NCI-H2107 treated with DMSO at 0.1 percent for 48 hours (cell line): Measurements from ENCODE around the gene CELA2A.
"Not testable (repeated sequence)": the region's sequence is repeated elsewhere in the genome, so short reads cannot be mapped to it uniquely, and the experiment has no call there.

ENCODE experiments used
- DNase-seq: peaks from one replicate; lab custom pipeline; 2025; ENCODE audit not compliant: unreplicated experiment; lab: John Stamatoyannopoulos, UW

The CELA2A gene

DNA sequence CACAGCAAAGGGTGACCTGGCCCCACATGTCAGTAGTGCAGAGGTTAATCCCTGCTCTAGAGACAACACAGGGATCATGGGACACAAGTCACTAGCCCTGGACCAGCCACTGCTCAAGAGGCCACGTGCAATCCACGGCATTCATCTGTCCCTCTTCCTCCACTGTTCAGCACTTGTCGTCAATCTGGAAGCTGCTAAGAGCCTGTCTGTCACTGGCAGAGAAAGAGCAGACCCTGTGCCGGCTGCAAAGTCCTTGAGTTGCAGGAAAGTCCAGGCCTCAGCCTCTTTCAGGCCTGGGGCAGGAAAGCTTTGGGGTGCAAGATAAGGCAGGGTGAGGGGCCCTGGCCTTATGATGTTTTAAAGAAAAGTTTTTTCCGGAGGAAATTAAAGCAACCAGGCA, 36.1 kb downstream of the CELA2A start:
- no peak for DNase-seq

DNA sequence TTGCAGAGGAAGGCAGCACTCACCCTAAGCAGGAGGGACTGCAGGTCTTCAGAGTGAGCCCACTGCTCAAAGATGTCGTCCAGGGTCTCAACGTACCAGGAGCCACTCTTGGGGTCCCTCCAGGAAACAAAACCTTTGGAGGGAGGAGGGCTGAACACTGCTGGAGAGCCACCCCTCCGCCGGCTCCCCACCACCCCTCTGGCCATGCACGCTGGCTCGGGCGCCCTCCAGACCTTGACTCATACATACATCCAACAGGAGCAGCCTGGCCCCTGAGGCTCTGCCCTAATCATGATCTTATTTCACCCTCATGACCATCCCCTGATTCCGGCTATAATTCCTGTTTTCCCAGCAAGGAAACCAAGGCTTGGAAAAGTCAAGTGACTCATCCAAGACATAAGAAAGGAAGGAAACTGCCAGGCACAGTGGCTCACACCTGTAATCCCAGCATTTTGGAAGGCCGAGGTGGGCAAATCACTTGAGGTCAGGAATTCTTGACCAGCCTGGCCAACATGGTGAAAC, 37.4 kb downstream of the CELA2A start:
- DNase-seq: no peak

DNA sequence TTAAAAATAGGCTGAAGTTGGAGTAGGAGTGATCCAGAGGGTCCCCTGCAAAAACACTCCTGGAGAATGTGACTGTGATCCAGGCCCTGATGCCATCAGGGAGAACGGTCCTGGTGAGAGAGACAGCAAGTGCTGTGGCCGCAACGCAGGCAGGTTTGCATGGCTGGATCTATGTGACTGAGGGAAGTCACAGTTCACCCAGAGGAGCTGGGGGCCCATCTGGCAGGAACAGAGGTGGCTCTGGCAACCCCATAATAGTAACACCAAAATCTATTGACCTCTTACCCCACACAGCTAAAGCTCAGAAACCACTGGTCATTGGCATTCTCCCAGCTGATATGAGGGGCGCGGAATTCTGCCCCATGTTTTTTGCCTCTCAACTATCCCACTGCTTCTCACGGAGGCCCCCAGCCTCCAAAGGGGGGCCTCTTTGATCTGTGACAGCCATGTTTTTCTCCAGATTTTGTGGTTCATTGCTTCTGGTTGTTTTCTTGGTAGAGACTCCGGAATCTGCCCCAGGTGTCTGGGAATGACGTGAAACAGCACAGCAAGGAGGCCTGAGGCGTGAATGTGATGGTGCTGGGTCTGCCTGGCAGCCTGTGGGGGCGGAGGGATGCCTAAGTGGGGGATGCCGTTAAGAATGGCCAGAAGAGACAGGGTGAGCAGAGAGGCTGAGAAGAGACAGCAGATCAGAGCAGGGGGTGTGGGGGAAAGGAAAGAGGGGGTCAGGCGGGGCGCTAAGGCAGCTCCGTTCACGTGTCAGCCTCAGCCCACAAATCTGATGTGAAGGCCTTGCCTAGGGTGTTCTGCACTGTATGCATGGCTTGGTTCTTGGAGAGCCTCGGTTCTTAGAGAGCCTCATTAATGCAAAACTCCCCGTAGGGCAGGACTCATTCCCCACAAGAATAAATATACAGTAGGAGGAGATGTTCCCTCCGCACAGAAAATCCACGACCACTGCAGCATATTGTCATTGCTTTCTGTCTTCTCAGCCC, 43.9 kb downstream of the CELA2A start:
- no peak for DNase-seq

DNA sequence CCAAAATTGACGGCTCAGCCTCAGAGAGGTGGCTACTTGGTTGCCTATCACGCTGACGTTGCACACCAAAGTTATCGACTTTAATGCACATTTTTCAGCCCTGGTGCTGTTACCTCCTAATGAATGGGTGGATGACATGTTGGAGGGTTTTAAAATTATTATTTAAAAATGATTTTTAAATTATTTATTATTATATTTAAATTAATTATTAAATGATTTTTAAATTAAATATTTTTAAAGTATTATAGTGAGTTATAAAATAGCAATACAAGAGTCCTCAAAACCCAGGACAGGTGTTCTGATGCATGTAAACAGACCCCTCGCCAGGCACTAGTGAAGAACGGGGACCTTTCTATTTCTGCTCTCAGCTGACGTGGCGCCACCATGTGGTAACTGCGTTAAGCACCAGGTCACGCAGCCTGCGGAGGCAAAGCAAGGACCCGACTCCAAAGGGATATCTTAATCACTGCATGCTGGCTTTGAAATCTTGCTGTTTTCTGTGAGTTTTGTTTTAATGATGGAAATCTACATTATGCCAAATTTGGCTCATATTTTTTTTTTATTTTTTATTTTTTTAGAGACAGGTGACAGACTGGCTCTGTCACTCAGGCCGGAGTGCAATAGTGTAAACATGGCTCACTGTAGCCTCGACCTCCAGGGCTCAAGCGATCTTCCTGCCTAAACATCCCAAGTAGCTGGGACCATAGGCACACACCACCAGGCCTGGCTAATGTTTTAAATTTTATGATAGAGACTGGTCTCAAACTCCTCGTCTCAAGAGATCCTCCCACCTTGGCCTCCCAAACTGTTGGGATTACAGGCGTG, 44.9 kb downstream of the CELA2A start:
- peak; percentile 64 for DNase-seq

DNA sequence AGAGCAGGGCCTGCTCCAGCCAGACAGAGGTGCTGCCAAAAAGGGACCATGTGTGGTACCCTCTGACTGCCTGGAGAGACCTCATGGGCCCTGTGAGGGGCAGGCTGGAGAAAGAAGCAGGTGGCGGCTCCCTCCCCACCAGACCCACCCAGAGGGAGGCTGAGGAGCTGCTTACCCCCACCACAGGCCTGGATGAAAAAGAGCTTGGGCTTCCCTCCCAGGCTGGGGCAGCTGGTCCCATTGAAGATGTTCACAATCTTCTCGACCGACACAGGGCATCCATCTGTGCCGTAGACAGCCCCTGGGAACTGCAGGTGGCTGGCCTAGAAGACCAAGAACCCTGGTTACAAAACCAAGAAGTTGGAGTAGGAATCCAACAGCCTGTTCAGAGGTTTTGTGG, 47.9 kb downstream of the CELA2A start:
- no peak for DNase-seq

DNA sequence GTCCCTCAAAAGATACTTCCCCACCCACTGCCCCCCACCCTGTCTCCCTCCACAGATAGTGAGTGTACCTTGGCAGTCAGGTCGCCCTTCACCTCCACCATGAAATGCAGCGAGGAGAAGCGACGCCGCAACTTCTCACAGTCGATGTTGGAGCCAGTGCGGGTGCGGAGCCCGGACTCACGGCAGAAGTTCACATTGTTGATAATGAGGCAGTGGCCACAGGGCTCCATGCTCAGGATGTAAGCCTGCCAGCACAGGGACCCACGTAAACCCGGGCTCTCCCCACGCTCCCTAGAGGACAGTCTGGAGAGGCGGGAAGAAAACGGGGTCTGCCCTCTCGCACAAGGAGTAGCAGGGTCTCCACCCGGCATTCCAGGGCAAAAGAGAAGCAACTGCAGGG, 50.3 kb downstream of the CELA2A start:
- DNase-seq: no peak

DNA sequence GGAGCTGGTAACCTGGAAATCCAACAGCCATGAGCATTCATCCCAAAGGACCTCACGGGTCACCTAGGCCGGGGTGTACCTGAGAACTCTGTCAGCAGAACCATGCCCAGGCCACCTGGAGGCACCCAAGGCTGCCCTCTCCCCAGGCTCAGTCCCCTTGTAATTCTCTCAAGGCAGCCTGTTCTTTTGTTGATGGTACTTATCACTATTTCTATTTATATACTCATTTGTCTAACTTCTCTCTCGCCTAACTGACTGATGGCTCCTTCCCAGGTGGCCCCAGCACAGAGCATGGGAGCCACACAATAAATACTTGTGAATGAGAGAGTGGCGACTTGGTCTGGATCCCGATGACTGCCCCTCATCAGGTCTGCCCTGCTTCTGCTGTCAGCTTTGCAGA, 50.7 kb downstream of the CELA2A start:
- DNase-seq: no peak

DNA sequence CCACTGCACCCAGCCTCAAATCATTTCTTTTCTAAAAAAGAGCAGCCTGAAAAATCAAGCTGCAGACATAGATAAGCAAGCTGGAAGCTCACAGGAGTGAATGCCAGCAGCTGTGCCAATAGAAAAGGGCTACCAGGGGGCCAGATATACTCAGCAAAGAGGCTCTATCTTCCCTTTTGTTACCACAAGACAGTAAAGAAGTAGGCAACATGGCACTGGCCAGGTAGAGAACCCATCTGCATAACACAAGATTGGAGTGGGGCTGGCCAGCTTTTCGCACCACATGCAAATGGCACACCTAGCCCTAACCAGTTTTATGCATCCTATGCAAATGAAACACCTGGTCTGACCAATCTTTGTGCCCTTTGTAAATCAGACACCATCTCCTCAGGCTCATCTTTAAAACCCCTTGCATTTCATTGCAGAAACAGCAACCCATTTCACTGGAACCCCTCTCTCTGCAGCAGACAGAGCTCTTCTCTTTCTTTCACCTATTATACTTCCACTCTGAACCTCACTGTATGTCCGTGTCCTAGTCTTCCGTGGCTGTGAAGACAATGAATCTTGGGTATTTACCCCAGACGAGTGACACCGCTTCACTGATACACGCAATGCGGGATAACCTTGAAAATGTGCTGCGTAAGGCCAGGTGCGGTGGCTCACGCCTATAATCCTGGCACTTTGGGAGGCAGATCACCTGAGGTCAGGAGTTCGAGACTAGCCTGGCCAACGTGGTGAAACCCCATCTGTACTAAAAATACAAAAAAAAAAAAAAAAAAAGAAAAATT, 52.4 kb downstream of the CELA2A start:
- DNase-seq: no peak

DNA sequence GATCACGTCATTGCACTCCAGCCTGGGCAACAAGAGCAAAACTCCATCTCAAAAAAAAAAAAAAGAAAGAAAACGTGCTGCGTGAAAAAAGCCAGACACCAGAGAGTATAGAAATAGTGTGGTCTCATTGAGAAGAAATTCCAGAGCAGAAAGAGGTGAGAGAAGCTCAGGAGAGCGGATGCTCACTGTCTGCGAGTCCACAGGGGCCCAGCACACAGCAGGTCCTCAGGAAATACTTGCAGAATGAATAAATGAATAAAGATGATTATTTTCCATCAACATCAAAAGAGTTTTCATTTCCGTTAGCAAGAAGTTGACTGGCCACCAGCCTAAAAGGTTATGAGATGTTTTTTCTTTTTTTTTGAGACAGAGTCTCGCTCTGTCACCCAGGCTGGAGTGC, 53.1 kb downstream of the CELA2A start:
- no peak for DNase-seq

DNA sequence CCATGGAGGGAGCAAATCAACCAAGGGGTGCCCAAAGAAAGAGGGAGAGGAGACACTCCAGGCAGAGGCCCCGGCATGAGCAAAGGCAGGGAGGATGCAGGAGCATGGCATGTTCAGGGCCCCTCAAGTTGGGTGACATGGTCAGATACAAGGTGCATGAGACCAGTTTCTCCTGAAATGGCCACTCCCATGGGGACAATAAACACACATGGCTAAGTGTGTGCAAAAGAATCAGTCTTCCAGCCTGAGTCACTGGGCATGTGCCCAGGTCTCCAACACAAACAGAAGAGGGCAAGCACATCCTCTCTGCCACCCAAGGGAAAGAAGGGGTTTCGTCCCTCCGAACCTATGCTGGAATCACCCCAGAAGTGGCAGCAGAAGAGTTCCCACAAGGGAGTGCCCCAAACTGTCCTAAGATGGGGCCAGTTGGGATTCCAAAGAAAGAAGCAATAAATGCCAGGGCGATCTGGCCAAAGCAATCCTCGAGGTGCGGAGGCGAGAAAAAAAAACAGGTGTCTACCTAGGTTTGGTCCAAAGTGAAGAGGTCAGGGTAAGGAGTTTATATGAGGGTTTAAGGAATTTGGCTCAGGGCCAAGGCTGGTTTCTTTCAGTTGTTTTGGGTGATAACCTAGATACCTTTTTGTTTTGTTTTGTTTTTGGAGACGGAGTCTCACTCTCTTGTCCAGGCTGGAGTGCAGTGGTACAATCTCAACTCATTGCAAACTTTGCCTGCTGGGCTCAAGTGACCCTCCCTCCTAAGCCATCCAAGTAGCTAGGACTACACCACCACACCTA, 54.3 kb downstream of the CELA2A start:
- DNase-seq: no peak

DNA sequence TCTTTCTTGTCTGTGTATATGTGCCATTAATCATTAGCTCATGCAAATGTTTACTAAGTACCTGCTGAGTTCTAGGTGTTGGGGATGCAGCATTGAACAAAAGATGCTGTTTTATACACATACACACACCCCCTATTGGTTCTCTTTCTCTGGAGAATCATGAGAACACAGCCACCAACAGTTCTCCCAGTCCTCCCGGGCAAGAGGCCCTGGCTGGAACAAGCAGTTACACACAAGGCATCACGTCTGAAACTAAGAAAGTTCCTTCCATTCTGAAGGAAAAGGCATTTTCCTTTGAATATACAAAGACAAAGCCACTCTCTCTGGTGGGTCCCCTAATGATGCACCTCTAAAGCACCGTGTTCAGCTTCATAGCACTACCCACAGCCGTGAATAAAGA, 56.7 kb downstream of the CELA2A start:
- no peak for DNase-seq

DNA sequence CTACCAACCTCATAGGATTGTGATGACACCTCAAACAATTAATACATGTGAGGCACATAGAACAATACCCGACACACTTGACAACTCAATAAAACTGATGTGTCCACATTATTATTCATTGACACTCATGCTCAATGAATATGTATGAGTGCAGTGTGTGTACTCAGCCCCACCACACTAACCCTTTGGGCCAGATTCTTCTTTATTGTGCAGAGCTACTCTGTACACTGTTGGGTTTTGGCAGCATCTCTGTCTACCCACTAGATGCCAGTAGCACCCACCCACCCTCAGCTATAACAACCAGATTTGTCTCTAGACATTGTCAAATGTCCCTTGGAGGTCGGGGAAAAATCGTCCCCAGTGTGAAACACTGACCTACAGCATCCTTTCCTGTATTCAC, 57.4 kb downstream of the CELA2A start:
- DNase-seq: no peak

DNA sequence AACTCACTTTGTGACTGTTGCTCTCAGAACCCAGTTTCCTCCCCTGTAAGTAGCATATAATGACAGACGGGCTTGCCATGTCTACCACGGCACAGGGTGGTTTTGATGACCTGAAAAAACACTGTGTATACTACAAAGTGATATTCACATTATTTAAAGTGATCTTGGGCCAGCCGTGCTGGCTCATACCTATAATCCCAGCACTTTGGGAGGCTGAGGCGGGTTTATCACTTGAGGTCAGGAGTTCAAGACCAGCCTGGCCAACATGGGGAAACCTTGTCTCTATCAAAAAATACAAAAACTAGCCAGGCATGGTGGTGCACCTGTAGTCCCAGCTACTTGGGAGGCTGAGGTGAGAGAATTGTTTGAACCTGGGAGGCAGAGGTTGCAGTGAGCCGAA, 58.0 kb downstream of the CELA2A start:
- DNase-seq: not testable (repeated sequence)

DNA sequence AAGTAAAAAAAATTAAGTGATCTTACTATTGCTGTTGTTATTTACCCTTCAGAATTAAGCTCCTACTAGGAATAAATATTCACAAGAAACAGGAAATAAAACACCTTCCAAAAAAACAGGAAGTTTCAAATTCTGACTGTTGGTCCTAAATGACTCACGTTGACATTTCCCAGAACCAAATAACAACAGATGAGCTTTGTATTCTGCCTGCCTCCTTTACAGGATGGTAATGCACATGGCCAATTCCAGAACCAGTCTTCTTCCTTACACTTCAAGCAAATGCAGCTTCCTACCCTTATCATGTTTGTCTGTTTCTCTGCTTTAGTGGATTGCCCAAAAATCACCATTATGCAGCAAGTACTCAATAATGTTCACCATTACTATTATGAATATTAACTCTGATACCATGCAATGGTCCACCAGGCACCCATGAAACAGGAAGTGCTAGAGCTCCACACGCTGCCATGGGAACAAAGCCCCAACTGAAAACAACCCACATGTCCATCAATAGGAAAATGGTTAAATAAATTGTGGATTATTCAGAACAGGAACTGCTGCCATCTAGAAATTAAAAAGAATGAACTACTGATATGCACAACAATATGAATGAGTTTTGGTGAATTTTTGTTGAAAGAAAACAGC, 58.6 kb downstream of the CELA2A start:
- no peak for DNase-seq

DNA sequence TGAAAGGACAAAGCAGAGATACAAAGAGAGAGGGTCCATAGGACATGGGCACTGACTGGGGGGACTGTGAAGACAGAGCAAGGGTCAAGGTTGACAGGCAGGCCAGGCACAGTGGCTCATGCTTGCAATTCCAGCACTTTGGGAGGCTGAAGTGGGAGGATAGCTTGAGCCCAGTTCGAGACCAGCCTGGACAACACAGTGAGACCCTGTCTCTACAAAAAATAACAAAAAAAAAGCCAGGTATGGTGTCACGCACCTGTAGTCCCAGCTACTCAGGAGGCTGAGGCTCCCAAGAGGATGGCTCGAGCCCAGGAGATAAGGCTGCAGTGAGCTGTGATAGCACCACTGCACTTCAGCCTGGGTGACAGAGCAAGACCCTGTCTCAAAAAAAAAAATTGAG, 63.1 kb downstream of the CELA2A start:
- no peak for DNase-seq

DNA sequence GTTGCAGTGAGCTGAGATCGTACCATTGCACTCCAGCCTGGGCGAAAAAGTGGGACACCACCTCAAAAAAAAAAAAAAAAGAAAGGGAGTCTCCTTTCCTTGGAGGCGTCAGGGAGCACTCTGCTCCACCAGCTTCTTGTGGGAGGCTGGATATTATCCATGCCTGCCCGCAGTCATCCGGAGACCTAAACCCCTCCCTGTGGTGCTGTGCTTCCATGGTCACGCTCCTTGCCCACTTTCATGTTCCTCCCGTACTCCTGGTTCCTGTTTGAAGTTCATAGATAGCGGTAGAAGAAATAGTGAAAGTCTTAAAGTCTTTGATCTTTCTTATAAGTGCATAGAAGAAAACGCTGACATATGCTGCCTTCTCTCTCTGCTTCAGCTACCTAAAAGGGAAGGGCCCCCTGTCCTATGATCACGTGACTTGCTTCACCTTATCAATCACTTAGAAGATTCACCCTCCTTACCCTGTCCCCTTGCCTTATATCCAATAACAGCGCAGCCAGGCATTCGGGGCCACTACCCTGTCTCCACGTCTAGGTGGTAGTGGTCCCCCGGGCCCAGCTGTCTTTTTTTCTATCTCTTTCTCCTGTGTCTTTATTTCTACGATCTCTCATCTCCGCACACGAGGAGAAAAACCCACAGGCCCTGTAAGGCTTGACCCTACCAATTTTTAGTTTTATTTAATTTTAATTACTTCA, 64.8 kb downstream of the CELA2A start:
- not testable (repeated sequence) for DNase-seq
